ENCODE measurements around the gene DYRK1B. TPM values are rescaled to one million over a fixed set of nuclear protein-coding genes. Genes with fewer than 3 reads are reported as not detected.
A peak's percentile ranks its signal among the peaks of the same experiment; 100 is the strongest.

The DYRK1B gene
- total RNA-seq, 4 donors from 2014 or later: 15.6 to 31.2 (median 22.6) TPM

DNA sequence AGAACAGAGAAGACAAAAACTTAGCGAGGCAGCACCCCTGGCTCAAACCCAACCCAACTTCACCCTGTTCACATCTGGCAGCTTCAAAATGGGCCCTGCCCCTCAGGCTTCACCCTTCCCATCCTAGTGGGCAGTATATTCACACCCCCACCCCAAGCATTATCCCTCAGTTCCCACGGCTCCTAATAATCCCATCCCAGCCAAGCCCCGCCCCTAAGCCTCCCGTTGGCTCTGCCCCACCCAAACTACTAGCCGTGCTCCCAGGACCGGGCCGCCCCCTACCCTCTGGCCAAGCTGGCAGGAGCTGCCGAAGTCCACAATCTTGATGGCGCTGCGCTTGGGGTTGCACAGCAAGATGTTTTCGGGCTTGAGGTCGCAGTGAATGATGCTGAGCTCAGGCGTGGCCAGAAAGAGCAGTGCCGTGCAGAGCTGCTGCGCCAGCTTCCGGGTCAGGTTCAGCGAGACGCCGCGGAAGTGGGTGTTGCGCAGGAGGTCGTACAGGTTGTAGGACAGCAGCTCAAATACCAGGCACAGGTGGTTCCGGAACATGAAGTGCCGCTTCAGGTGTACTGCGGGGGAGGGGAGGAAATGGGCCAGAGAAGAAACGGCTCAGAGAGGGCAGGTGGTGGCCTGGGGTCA lies 5.8 kb downstream of the DYRK1B start:
- no peak overlapping the region for H3K4me3 ChIP-seq (replicated peaks in 1 of 3)

DNA sequence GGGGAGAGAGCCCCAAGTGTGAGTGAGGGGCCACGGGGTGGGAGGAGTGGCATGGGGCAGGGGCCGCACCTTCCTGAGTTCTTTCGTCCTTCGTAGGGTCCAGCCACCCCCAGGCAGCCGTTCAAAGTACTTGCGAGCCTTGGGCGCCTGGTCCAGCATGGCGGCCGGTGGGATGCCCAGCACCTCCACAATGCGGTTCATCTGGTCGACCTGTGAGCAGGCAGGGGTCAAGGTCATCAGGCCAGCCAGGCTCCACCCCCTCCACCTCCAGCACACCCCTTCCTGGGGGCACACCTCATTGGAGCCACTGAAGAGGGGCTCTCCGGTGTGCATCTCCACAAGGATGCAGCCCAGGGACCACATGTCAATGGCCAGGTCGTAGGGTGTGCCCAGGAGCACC lies 6.7 kb downstream of the DYRK1B start:
- H3K27ac ChIP-seq: no peak overlapping the region
- H3K4me1 ChIP-seq: peaks cover 8 to 12% of the 10 kb centered on the region in 2 donors
- no peak overlapping the region for H3K4me3 ChIP-seq (replicated peaks in 1 of 3)
- H3K27me3 ChIP-seq: no peaks in the 10 kb centered on the region
- 93 to 96% methylated on average over 13 of the region's 13 CpGs for WGBS, 2 donors
- H3K9me3 ChIP-seq: no peaks in the 10 kb centered on the region
- peaks cover 58 to 64% of the 10 kb centered on the region in 2 donors for H3K36me3 ChIP-seq
- TF ChIP-seq, protein P1, sequence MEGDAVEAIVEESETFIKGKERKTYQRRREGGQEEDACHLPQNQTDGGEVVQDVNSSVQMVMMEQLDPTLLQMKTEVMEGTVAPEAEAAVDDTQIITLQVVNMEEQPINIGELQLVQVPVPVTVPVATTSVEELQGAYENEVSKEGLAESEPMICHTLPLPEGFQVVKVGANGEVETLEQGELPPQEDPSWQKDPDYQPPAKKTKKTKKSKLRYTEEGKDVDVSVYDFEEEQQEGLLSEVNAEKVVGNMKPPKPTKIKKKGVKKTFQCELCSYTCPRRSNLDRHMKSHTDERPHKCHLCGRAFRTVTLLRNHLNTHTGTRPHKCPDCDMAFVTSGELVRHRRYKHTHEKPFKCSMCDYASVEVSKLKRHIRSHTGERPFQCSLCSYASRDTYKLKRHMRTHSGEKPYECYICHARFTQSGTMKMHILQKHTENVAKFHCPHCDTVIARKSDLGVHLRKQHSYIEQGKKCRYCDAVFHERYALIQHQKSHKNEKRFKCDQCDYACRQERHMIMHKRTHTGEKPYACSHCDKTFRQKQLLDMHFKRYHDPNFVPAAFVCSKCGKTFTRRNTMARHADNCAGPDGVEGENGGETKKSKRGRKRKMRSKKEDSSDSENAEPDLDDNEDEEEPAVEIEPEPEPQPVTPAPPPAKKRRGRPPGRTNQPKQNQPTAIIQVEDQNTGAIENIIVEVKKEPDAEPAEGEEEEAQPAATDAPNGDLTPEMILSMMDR (IDR thresholded peaks at IDR 0.05): no peak
- TF ChIP-seq POLR2A (IDR thresholded peaks at IDR 0.05): no peak
- intact Hi-C loops (cut with DNase I): no loop called here
- DNase-seq: no peak

More for the DNA sequence above, 5.8 kb downstream of the DYRK1B start:
- Histone ChIP-seq H3K27ac (no peak overlapping the region), H3K36me3 (peaks cover 58 to 64% of the 10 kb centered on the region in 2 donors), H3K4me1 (peaks cover 18 to 21% of the 10 kb centered on the region in 2 donors), H3K9me3 (no peaks in the 10 kb centered on the region), H3K27me3 (no peaks in the 10 kb centered on the region)
- TF ChIP-seq, protein P1 (IDR thresholded peaks at IDR 0.05): no peak
- TF ChIP-seq POLR2A (IDR thresholded peaks at IDR 0.05): no peak
- intact Hi-C loops (cut with DNase I): no loop called here
- no peak for DNase-seq
- WGBS, 2 donors: 90 to 93% methylated on average over 21 to 26 of the region's 26 CpGs

DNA sequence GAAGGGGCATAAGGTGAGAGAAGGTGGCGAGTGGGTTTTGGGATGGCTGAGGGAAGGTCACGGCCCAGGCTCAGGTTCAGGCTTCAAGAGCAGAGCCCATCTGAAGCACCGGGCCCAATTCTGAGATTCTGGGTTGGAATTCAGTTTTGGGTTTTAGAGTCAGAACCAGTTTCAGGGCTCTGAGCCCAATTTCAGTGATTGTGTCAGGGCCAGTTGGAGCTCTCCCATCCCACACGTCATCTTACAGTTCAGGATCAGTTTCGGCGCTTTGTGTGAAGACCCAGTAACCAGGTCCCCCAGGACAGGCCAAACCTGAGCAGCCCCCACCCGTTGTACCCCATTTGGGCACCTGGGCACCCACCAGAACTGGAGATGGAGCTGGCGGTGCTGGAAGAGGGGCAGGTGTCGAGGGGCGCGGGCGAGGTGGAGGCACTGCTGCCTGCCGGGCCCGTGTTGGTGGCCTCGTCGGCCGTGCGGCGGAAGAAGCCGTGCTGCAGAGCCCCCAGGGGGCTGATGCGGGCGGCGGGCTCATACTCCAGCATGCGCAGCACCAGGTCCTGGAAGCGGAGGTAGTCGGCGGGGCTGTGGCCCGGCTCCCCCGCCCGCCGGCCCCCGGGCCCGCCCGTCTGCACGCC lies 7.5 kb downstream of the DYRK1B start:
- intact Hi-C loops (cut with DNase I): no loop called here
- TF ChIP-seq, protein P1 (IDR thresholded peaks at IDR 0.05): no peak
- no peak for TF ChIP-seq POLR2A (IDR thresholded peaks at IDR 0.05)
- peaks cover 58 to 60% of the 10 kb centered on the region in 2 donors for H3K36me3 ChIP-seq
- WGBS, 2 donors: 96 to 98% methylated on average over 16 to 20 of the region's 35 CpGs
- no peaks in the 10 kb centered on the region for H3K27me3 ChIP-seq
- no peaks in the 10 kb centered on the region for H3K9me3 ChIP-seq
- peaks cover 5 to 7% of the 10 kb centered on the region in 2 donors for H3K4me1 ChIP-seq
- no peak overlapping the region for H3K4me3 ChIP-seq (replicated peaks in 1 of 3)
- no peak for DNase-seq
- H3K27ac ChIP-seq: no peak overlapping the region

DNA sequence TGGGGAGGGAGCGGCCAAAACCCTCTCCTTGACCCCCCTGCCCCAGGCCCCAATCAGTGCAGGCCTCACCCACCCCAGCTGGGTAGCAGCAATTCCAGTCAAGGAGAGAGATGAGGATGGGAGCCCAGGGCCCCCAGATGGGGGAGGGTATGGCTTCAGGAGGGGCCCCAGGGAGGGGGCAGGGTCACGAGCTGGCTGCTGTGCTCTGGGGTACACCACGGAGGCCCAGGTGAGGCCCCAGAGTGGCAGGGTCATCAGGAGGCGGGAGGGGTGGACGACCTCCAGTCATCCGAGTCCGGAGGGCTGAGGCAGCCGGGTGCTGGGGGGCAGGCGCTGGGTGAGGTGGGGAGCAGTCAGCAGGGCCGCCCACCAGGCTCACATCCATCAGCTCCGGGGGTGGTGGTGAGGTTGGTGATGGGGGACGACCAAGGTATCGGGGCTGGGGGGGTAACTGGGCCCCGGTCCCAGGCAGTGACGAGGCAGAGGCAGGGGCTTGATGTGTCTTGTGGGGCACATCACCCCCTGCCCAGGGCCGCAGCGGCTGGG lies 8.4 kb downstream of the DYRK1B start:
- intact Hi-C loops (cut with DNase I): no loop called here
- TF ChIP-seq, protein P1 (IDR thresholded peaks at IDR 0.05): no peak
- no peak for TF ChIP-seq POLR2A (IDR thresholded peaks at IDR 0.05)
- H3K27me3 ChIP-seq: no peaks in the 10 kb centered on the region
- 84 to 89% methylated on average over 10 to 17 of the region's 17 CpGs for WGBS, 2 donors
- H3K4me3 ChIP-seq (replicated peaks in 1 of 3): no peak overlapping the region
- no peak for DNase-seq
- H3K4me1 ChIP-seq: peaks cover 5 to 7% of the 10 kb centered on the region in 2 donors
- peaks cover 52 to 53% of the 10 kb centered on the region in 2 donors for H3K36me3 ChIP-seq
- no peaks in the 10 kb centered on the region for H3K9me3 ChIP-seq
- H3K27ac ChIP-seq: no peak overlapping the region

DNA sequence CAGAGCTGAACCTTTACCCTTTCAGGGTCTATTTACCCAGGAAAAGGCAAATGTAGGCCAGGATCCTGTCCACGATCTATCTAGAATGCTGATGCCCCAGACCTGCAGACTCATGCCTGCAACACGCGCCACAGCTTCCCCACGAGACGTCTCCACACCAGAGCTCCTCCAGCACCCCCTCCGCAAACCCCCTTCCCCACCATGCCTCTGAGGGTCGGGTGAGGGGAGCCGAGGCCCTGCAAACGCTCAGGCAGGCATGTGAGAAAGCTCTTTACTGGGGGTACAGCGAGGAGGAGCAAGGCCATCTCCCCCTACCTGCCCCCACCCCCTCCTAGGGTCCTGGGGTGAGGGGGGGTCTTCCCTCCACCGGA lies 8.9 kb downstream of the DYRK1B start:
- Histone ChIP-seq H3K27me3 (no peaks in the 10 kb centered on the region), H3K9me3 (no peaks in the 10 kb centered on the region), H3K4me3 (replicated peaks in 1 of 3) (no peak overlapping the region), H3K36me3 (peaks cover 47% of the 10 kb centered on the region in 2 donors), H3K27ac (peak overlapping the region in 1 of 3 donors; percentile 18), H3K4me1 (peaks cover 5 to 7% of the 10 kb centered on the region in 2 donors)
- TF ChIP-seq POLR2A (IDR thresholded peaks at IDR 0.05): no peak
- TF ChIP-seq, protein P1 (IDR thresholded peaks at IDR 0.05): no peak
- no peak for DNase-seq
- intact Hi-C loops (cut with DNase I): no loop called here
- WGBS, 2 donors: 84 to 92% methylated on average over 10 to 11 of the region's 11 CpGs

Data from thyroid gland (tissue), 4 donors.